ENCODE measurements around the gene BCAS1.

- no peak for TF ChIP-seq EZH2 (IDR thresholded peaks at IDR 0.05; ENCODE audit: low read depth)
- TF ChIP-seq CTCF (conservative IDR thresholded peaks at IDR 0.05) = no peak
Observed at GRCh38 chr20:53980031-53980465, 90.3 kb downstream of the BCAS1 start.
